ENCODE data around the gene AGAP5. TPM values are rescaled to one million over a fixed set of nuclear protein-coding genes. Genes with fewer than 3 reads are reported as not detected.

Gene AGAP5
- total and polyA plus RNA-seq, 9 of the 15 experiments (the other 6 are each of a cell fraction or from before 2014, with no cell fraction given), result 0.32 to 7.5 (median 5.3) TPM

DNA sequence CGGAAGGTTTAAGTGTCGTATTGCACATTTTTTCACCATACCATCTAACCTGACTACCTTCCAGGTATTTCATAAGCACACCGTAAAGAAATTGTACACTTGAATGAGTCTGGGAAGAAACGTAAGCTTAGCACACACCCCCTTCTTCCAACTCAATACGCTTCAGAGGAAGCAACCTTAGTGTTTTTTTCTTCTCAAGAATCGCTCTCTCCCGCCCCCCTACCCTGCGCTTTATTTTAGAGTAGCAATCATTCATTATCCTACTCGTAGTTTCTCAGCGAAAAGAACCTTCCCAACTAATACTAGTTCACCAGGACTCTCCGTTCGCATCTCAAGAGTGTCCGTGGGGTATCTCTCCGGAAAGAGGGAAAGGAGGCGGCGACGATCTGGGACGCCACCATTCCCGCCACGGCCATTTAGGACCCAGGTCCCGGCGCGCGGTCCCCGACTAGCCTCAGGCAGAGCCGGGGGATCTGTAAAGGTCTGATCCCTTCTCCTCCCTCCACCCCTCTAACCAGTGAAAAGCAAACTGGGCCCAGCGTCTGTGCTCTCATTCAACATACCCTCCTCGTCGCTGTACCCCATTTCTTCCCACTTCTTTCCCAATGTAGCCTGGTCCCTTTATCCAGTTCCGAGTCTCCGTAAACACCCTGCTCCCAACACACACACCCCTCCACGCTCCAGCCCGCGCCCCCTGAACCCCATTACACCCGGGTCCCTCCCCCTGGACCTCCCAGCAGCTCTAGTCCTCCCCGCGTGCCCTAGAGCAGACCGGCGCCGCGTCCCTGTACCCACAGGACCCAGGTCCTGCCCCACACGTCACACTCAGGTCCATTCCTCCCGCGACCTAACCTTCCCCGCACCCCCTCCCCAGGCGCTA is 72.7 kb downstream of the AGAP5 start (continued):
- TF ChIP-seq, protein P1, sequence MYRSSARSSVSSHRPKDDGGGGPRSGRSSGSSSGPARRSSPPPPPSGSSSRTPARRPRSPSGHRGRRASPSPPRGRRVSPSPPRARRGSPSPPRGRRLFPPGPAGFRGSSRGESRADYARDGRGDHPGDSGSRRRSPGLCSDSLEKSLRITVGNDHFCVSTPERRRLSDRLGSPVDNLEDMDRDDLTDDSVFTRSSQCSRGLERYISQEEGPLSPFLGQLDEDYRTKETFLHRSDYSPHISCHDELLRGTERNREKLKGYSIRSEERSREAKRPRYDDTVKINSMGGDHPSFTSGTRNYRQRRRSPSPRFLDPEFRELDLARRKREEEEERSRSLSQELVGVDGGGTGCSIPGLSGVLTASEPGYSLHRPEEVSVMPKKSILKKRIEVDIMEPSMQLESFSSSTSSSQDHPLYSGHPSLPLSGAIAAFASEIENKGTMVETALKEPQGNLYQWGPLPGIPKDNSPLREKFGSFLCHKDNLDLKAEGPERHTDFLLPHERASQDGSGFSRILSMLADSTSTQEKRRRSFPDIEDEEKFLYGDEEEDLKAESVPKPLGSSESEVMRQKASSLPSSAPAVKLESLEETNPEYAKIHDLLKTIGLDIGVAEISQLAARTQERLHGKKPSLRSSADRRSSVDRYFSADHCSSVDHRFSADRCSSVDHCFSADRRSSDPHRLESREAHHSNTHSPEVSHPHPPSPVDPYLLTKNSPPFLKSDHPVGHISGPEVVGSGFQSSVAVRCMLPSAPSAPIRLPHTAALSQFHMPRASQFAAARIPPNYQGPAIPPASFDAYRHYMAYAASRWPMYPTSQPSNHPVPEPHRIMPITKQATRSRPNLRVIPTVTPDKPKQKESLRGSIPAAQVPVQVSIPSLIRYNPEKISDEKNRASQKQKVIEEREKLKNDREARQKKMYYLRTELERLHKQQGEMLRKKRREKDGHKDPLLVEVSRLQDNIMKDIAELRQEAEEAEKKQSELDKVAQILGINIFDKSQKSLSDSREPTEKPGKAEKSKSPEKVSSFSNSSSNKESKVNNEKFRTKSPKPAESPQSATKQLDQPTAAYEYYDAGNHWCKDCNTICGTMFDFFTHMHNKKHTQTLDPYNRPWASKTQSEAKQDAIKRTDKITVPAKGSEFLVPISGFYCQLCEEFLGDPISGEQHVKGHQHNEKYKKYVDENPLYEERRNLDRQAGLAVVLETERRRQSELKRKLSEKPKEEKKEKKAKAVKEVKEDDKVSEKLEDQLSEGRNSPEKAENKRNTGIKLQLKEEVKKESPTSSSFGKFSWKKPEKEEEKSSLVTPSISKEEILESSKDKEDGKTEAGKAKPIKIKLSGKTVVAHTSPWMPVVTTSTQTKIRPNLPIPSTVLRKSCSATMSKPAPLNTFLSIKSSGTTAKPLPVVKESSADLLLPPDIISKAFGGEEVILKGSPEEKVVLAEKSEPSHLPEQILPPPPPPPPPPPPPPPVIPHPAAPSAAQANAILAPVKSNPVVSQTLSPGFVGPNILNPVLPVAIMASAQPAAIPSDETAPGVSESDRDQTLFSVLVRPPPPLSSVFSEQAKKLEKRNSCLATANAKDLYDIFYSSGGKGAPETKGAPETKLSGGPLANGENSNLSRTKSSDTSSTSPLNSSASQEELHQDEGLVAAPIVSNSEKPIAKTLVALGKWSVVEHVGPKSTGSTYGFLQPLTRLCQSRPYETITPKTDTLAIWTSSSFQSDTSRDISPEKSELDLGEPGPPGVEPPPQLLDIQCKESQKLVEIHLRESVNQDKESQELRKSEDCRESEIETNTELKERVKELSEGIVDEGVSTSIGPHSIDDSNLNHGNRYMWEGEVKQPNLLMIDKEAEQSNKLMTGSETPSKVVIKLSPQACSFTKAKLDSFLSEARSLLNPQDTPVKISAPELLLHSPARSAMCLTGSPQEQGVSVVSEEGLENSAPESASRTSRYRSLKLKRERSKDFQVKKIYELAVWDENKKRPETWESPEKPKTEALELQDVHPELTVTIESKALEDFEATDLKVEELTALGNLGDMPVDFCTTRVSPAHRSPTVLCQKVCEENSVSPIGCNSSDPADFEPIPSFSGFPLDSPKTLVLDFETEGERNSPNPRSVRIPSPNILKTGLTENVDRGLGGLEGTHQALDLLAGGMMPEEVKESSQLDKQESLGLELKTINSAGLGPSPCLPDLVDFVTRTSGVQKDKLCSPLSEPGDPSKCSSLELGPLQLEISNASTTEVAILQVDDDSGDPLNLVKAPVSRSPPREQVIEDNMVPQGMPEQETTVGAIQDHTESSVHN (IDR thresholded peaks at IDR 0.05; ENCODE audit: borderline replicate concordance in 1 of 2, low read depth in 1 of 2), result no peak
- TF ChIP-seq JUND (IDR thresholded peaks at IDR 0.05; ENCODE audit: borderline replicate concordance, low read depth, low read length), result no peak; the same call in 1 of the 2 replicates
- no peak for TF ChIP-seq JUND (tag; IDR thresholded peaks at IDR 0.05; ENCODE audit: borderline replicate concordance, low read depth, low read length)
- 0 out of 2 replicates have a peak, but pooled peaks have one; percentile 14 for TF ChIP-seq TRIM28 (IDR thresholded peaks at IDR 0.05)
- TF ChIP-seq, protein P2, sequence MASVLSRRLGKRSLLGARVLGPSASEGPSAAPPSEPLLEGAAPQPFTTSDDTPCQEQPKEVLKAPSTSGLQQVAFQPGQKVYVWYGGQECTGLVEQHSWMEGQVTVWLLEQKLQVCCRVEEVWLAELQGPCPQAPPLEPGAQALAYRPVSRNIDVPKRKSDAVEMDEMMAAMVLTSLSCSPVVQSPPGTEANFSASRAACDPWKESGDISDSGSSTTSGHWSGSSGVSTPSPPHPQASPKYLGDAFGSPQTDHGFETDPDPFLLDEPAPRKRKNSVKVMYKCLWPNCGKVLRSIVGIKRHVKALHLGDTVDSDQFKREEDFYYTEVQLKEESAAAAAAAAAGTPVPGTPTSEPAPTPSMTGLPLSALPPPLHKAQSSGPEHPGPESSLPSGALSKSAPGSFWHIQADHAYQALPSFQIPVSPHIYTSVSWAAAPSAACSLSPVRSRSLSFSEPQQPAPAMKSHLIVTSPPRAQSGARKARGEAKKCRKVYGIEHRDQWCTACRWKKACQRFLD (CRISPR knock-in tag; IDR thresholded peaks at IDR 0.05), result peak; percentile 12; the same call in 1 of the 2 replicates
- TF ChIP-seq HDAC1 (IDR thresholded peaks at IDR 0.05), result peak in 1 of 2 experiments; percentile 93; a peak in 2 of 4 replicates
- TF ChIP-seq HNRNPLL (IDR thresholded peaks at IDR 0.05; ENCODE audit: low read depth, low read length, poor library complexity, severe bottlenecking), result peak; percentile 37
